HPDE6-E6E7 (cell line): ENCODE results near the gene BRSK2.
"Not testable (repeated sequence)": the region's sequence is repeated elsewhere in the genome, so short reads cannot be mapped to it uniquely, and the experiment has no call there.

Experiments used
- DNase-seq: peaks from one replicate; pipeline ENCODE4 v3.0.0; 2011; ENCODE audit warnings: missing footprints; ENCODE audit errors: extremely low spot score

The BRSK2 gene

GRCh38 chr11:1389932-1390568 lies at the start of gene BRSK2:
Gene BRSK2, plus strand, starts transcription at chr11:1389934. Its CDS starts 351 bp downstream, at chr11:1390285.
- DNase-seq, result no peak

GRCh38 chr11:1340111-1340510 lies 49.6 kb upstream of the BRSK2 start:
- DNase-seq, result no peak

GRCh38 chr11:1341226-1341625 lies 48.5 kb upstream of the BRSK2 start:
- not testable (repeated sequence) for DNase-seq

- no peak for DNase-seq
Measured at GRCh38 chr11:1341928-1342524, 47.7 kb upstream of the BRSK2 start.

GRCh38 chr11:1342946-1343345 lies 46.8 kb upstream of the BRSK2 start:
- no peak for DNase-seq

- DNase-seq, result no peak
Measured at GRCh38 chr11:1343391-1344055, 46.2 kb upstream of the BRSK2 start.

- no peak for DNase-seq
Measured at GRCh38 chr11:1344056-1344635, 45.6 kb upstream of the BRSK2 start.

- DNase-seq, result no peak
Measured at GRCh38 chr11:1345737-1346513, 43.8 kb upstream of the BRSK2 start.

GRCh38 chr11:1346669-1347390 lies 42.9 kb upstream of the BRSK2 start:
- no peak for DNase-seq

- not testable (repeated sequence) for DNase-seq
Measured at GRCh38 chr11:1347411-1347999, 42.2 kb upstream of the BRSK2 start.

- DNase-seq, result no peak
Measured at GRCh38 chr11:1348146-1348795, 41.5 kb upstream of the BRSK2 start.

GRCh38 chr11:1348796-1349326 lies 40.9 kb upstream of the BRSK2 start:
- DNase-seq, result no peak

- no peak for DNase-seq
Measured at GRCh38 chr11:1349327-1350041, 40.2 kb upstream of the BRSK2 start.

GRCh38 chr11:1350086-1350725 lies 39.5 kb upstream of the BRSK2 start:
- no peak for DNase-seq

- DNase-seq, result no peak
Measured at GRCh38 chr11:1351278-1351937, 38.3 kb upstream of the BRSK2 start.

- DNase-seq, result no peak
Measured at GRCh38 chr11:1352696-1353382, 36.9 kb upstream of the BRSK2 start.

GRCh38 chr11:1353383-1354124 lies 36.2 kb upstream of the BRSK2 start:
- no peak for DNase-seq
